KMS-11 (cell line): ENCODE measurements around the gene ELMO1.
A peak's percentile ranks its signal among the peaks of the same experiment; 100 is the strongest.

ENCODE experiments used
- H2AFZ ChIP-seq: fragments of 200-600 bp; sonication (generic); 2 replicates; pipeline ENCODE4 v1.6.1; 2016; ENCODE audit warnings: antibody characterized with exemption, mixed run types, low read depth
- H3K27ac ChIP-seq: fragments of 200-600 bp; sonication (generic); 2 replicates; pipeline ENCODE4 v1.6.1; 2016; ENCODE audit warnings: mild to moderate bottlenecking, mixed run types
- H3K27me3 ChIP-seq: fragments of 200-600 bp; sonication (generic); 2 replicates; pipeline ENCODE4 v1.6.1; 2017; ENCODE audit warnings: mild to moderate bottlenecking, low read depth, mixed run types, moderate library complexity; ENCODE audit not compliant: insufficient read depth
- H3K36me3 ChIP-seq: fragments of 200-600 bp; sonication (generic); 2 replicates; pipeline ENCODE4 v1.6.1; 2017; ENCODE audit warnings: mild to moderate bottlenecking, mixed run types; ENCODE audit not compliant: insufficient read depth
- H3K4me1 ChIP-seq: fragments of 200-600 bp; sonication (generic); 2 replicates; pipeline ENCODE4 v1.6.1; 2016; ENCODE audit warnings: mild to moderate bottlenecking, low read depth, mixed run types; ENCODE audit not compliant: poor library complexity, severe bottlenecking
- H3K4me2 ChIP-seq: fragments of 200-600 bp; sonication (generic); 2 replicates; pipeline ENCODE4 v1.7.0; 2016; ENCODE audit warnings: mild to moderate bottlenecking, mixed run types
- H3K4me3 ChIP-seq: fragments of 200-600 bp; sonication (generic); IDR thresholded peaks from 2 replicates; pipeline ENCODE4 v1.6.1; 2017; ENCODE audit warnings: low read depth, low read length, mixed read lengths; ENCODE audit not compliant: insufficient read depth
- H3K79me2 ChIP-seq: fragments of 200-600 bp; sonication (generic); 2 replicates; pipeline ENCODE4 v1.6.1; 2016; ENCODE audit warnings: low read depth, mixed run types; ENCODE audit not compliant: insufficient read depth
- H3K9ac ChIP-seq: fragments of 200-600 bp; sonication (generic); 2 replicates; pipeline ENCODE4 v1.6.1; 2016; ENCODE audit warnings: mild to moderate bottlenecking, mixed run types
- H4K20me1 ChIP-seq: fragments of 200-600 bp; sonication (generic); 2 replicates; pipeline ENCODE4 v1.6.1; 2016; ENCODE audit warnings: mild to moderate bottlenecking, mixed run types; ENCODE audit not compliant: insufficient read depth
- CTCF ChIP-seq: fragments of 200-600 bp; sonication (generic); conservative IDR thresholded peaks from 2 replicates; pipeline ENCODE4 v1.6.1; 2017; ENCODE audit warnings: low read depth, mild to moderate bottlenecking, antibody characterized with exemption, low read length, moderate library complexity, mixed read lengths

ELMO1 gene

DNA sequence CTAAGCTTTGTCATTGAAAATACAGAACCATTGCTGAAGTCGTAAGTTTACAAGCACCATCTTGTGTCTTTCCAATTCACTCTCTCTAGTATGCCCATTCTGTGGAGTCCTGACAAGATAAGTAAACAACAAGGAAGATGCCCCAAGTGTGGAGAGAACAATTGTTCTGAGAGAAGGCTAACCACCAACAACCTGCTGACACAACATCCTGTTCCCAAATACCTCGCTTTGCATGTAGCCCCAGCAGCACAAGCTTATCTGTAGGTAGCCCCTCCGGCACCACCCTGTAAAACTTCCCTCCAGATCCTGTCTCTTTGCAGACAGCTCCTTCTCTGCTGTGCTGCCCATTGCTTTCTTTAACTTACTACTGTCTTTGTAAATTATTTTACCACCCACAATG, 491.0 kb downstream of the ELMO1 start:
- Histone ChIP-seq H3K4me1 (peaks cover 58% of the 10 kb centered on the region), H3K9ac (no peak overlapping the region), H3K27me3 (no peaks in the 10 kb centered on the region), H3K4me3 (no peak overlapping the region), H3K36me3 (no peaks in the 10 kb centered on the region), H2AFZ (no peak overlapping the region), H4K20me1 (no peaks in the 10 kb centered on the region), H3K4me2 (peak overlapping the region; percentile 52), H3K27ac (no peak overlapping the region; the same call in 1 of the 2 replicates), H3K79me2 (no peaks in the 10 kb centered on the region)
- no peak for TF ChIP-seq CTCF

GRCh38 chr7:36956814-36957213, 491.9 kb downstream of the ELMO1 start:
- no peaks in the 10 kb centered on the region for H3K27me3 ChIP-seq
- H3K4me2 ChIP-seq: no peak overlapping the region

GRCh38 chr7:36955456-36956129, 493.1 kb downstream of the ELMO1 start:
- Histone ChIP-seq H4K20me1 (no peaks in the 10 kb centered on the region), H3K9ac (no peak overlapping the region), H3K4me1 (peaks cover 38% of the 10 kb centered on the region), H3K27ac (no peak overlapping the region), H3K79me2 (no peaks in the 10 kb centered on the region), H3K4me3 (no peak overlapping the region), H2AFZ (no peak overlapping the region), H3K27me3 (no peaks in the 10 kb centered on the region), H3K4me2 (no peak overlapping the region), H3K36me3 (no peaks in the 10 kb centered on the region)
- TF ChIP-seq CTCF: no peak

More at GRCh38 chr7:36956814-36957213, 491.9 kb downstream of the ELMO1 start:
- Histone ChIP-seq H3K4me3 (no peak overlapping the region), H4K20me1 (no peaks in the 10 kb centered on the region), H3K36me3 (no peaks in the 10 kb centered on the region), H3K9ac (no peak overlapping the region), H3K79me2 (no peaks in the 10 kb centered on the region), H2AFZ (no peak overlapping the region), H3K27ac (no peak overlapping the region), H3K4me1 (peaks cover 50% of the 10 kb centered on the region)
- TF ChIP-seq CTCF: no peak

- TF ChIP-seq CTCF: no peak
- no peaks in the 10 kb centered on the region for H3K36me3 ChIP-seq
- H3K4me3 ChIP-seq: no peak overlapping the region
- H2AFZ ChIP-seq: no peak overlapping the region
- peaks cover 3% of the 10 kb centered on the region for H3K4me1 ChIP-seq
- no peak overlapping the region for H3K27ac ChIP-seq
- H4K20me1 ChIP-seq: no peaks in the 10 kb centered on the region
- H3K79me2 ChIP-seq: no peaks in the 10 kb centered on the region
- H3K9ac ChIP-seq: no peak overlapping the region
- no peaks in the 10 kb centered on the region for H3K27me3 ChIP-seq
- H3K4me2 ChIP-seq: no peak overlapping the region
Observed at GRCh38 chr7:36951257-36951697, 497.4 kb downstream of the ELMO1 start.
